Erythroblast (primary cell): Measurements from ENCODE around the gene MPZL1.
A peak's percentile ranks its signal among the peaks of the same experiment; 100 is the strongest.

Source experiments
- GATA1 ChIP-seq: IDR thresholded peaks from 2 replicates; pipeline ENCODE4 v1.6.1; 2011; ENCODE audit warnings: low read depth, mild to moderate bottlenecking, control low read depth, low read length, moderate library complexity
- POLR2A ChIP-seq: IDR thresholded peaks from 2 replicates; pipeline ENCODE4 v1.6.1; 2011; ENCODE audit warnings: mild to moderate bottlenecking, low read length

DNA sequence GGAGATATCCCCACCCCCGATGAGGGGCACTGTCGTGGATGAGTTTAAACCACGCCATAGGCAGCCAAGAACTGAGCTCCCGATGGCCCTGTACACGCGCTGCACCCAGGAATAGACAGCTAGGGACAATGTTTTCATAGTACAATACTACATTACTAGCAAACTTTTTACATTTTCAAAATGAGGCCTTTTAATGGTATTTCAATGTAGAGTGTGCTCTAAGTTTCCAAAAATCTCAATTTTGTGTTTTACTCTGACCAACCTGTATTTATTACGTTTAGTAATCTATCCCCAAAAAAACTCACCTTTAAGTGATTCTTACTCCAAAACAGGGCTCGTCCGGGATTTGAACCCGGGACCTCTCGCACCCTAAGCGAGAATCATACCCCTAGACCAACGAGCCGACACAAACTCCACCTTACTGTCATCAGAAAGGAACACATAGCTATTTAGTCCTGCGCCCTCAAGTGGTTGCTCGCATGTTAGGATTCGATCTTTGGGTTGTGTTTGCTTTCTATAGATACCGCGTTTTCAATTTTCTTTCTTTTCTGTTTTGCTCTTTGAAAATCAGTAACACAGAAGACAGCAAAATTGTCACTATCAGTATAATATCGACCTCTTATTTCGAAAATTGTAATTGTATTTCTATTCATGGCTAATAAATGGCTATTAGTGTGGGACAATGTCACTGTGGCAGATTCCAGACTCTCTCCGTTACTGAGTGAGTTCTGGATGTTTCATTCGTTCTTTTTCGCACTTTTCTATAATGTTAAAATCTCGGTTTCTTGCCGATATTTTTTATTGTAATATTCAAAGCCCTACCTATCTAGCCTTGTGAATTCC lies 6.4 kb upstream of the MPZL1 start:
- TF ChIP-seq POLR2A (peak; percentile 11), GATA1 (no peak)
